ENCODE results near the gene KCNB1. TPM values are rescaled to one million over a fixed set of nuclear protein-coding genes. Genes with fewer than 3 reads are reported as not detected.

Gene KCNB1
- total and polyA plus RNA-seq, 2 of the 4 experiments (the other 2 are of a cell fraction), result 0.05 TPM; not detected in 1

DNA sequence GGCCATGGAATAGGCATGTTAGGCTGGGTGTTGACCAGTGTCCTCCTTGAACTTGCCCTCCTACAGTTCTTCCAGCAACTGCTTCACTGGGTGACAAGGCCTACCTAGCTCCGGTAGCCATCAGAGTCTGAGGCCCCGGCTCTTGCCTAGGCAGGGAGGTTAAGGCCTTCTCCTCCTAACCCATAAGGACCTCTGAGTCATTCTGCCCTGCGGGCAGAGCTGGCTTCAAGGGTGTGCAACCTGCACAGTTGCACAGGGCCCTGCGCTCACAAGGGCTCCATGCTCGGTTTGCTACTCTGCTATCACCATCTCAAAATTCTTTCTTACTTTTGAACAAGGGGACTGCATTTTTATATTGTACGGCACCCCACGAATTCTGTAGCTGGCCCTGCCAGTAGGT lies 17.9 kb downstream of the KCNB1 start:
- no peak overlapping the region for H2BK20ac ChIP-seq (ENCODE audit: low read depth, low read length)
- H4K91ac ChIP-seq (ENCODE audit: insufficient read depth, low read depth, low read length), result no peak overlapping the region
- H4K20me1 ChIP-seq (ENCODE audit: insufficient read depth, low read length), result no peaks in the 10 kb centered on the region
- H3K4me3 ChIP-seq (ENCODE audit: insufficient read depth, low read depth, low read length), result no peak overlapping the region
- H3K27ac ChIP-seq (ENCODE audit: insufficient read depth, low read length), result no peak overlapping the region
- H3K56ac ChIP-seq (ENCODE audit: extremely low read depth, insufficient read depth, low read length), result no peak overlapping the region
- H2BK120ac ChIP-seq (ENCODE audit: low read depth, low read length), result no peak overlapping the region
- H3K27me3 ChIP-seq (ENCODE audit: control insufficient read depth, insufficient read depth, low read length), result peaks cover 45% of the 10 kb centered on the region
- ChIA-PET CTCF (no interaction called here), POLR2A (ENCODE audit: unreplicated experiment) (no interaction called here)
- ATAC-seq (ENCODE audit: low read depth) (no peak), DNase-seq (no peak)
- in situ Hi-C loops (cut with MboI; ENCODE audit: low sequenced_read_pairs) (no loop called here), intact Hi-C loops (cut with micrococcal nuclease) (no loop called here), dilution Hi-C loops (cut with HindIII; ENCODE audit: low sequenced_read_pairs, unreplicated experiment) (no loop called here)
- no peak overlapping the region for H2BK15ac ChIP-seq (ENCODE audit: low read depth, low read length)
- TF ChIP-seq POLR2A (IDR thresholded peaks at IDR 0.05; ENCODE audit: low read depth, low read length) (no peak), FOS (IDR thresholded peaks at IDR 0.05; ENCODE audit: low read depth, low read length) (no peak), MXI1 (IDR thresholded peaks at IDR 0.05; ENCODE audit: borderline replicate concordance, low read depth, low read length) (no peak), SMC3 (IDR thresholded peaks at IDR 0.05; ENCODE audit: low read depth, low read length) (no peak), RFX5 (IDR thresholded peaks at IDR 0.05; ENCODE audit: low read depth, low read length) (no peak), NFE2L2 (IDR thresholded peaks at IDR 0.05; ENCODE audit: low read depth, low read length) (no peak), MAFK (IDR thresholded peaks at IDR 0.05; ENCODE audit: low read depth, low read length) (no peak), CHD1 (IDR thresholded peaks at IDR 0.05; ENCODE audit: low read depth, low read length) (no peak), USF2 (IDR thresholded peaks at IDR 0.05; ENCODE audit: low read depth, low read length) (no peak), CEBPB (IDR thresholded peaks at IDR 0.05; ENCODE audit: low read depth, low read length) (no peak), RCOR1 (IDR thresholded peaks at IDR 0.05; ENCODE audit: insufficient replicate concordance, low read length) (no peak)
- TF ChIP-seq, protein P1, sequence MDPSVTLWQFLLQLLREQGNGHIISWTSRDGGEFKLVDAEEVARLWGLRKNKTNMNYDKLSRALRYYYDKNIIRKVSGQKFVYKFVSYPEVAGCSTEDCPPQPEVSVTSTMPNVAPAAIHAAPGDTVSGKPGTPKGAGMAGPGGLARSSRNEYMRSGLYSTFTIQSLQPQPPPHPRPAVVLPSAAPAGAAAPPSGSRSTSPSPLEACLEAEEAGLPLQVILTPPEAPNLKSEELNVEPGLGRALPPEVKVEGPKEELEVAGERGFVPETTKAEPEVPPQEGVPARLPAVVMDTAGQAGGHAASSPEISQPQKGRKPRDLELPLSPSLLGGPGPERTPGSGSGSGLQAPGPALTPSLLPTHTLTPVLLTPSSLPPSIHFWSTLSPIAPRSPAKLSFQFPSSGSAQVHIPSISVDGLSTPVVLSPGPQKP (IDR thresholded peaks at IDR 0.05; ENCODE audit: borderline replicate concordance, low read depth, low read length), result no peak
- no peaks in the 10 kb centered on the region for H3K4me1 ChIP-seq (ENCODE audit: control insufficient read depth, insufficient read depth, low read length)
- H4K8ac ChIP-seq (ENCODE audit: low read depth in 2 of 2, low read length in 2 of 2), result no peak overlapping the region
- H3K9ac ChIP-seq (ENCODE audit: low read depth, low read length), result no peak overlapping the region
- H3K23ac ChIP-seq (ENCODE audit: low read depth, low read length), result no peak overlapping the region
- no peak overlapping the region for H2AK9ac ChIP-seq (replicated peaks; ENCODE audit: low read depth, low read length, poor library complexity)
- no peak overlapping the region for H3K18ac ChIP-seq (ENCODE audit: low read depth, low read length)
- peak overlapping the region; percentile 8 for H2AFZ ChIP-seq (replicated peaks; ENCODE audit: low read length, poor library complexity)
- no peaks in the 10 kb centered on the region for H3K9me3 ChIP-seq (ENCODE audit: control insufficient read depth, insufficient read depth, low read length)
- no peak overlapping the region for H3K4ac ChIP-seq (ENCODE audit: low read depth, low read length)
- H3K79me1 ChIP-seq (ENCODE audit: low read depth in 1 of 2, low read length in 2 of 2), result no peaks in the 10 kb centered on the region
- no peak overlapping the region for H2AK5ac ChIP-seq (ENCODE audit: low read depth, low read length)
- 78% methylated on average over 4 of the region's 7 CpGs; no CpG with 5 or more reads in 1 of the 2 experiments for WGBS, 2 experiments (ENCODE audit: extremely low coverage in 2 of 2, insufficient read length in 1 of 2)
- no peak overlapping the region for H3K14ac ChIP-seq (replicated peaks; ENCODE audit: low read depth, low read length)
- H3K36me3 ChIP-seq (ENCODE audit: control insufficient read depth, insufficient read depth, low read length), result no peaks in the 10 kb centered on the region
- H3K4me2 ChIP-seq (ENCODE audit: low read depth, low read length), result no peak overlapping the region
- BruUV-seq (replicated peaks), result no TSS peak
- H3K9me1 ChIP-seq (ENCODE audit: insufficient read depth, low read length), result no peaks in the 10 kb centered on the region
- H2BK5ac ChIP-seq (ENCODE audit: low read depth, low read length, poor library complexity, severe bottlenecking), result no peak overlapping the region
- H4K5ac ChIP-seq (ENCODE audit: low read depth, low read length), result no peak overlapping the region

Measured in IMR-90 (cell line).